HG03196 (cell line): Measurements from ENCODE around the gene TNFRSF17.
A peak's percentile ranks its signal among the peaks of the same experiment; 100 is the strongest.
"Not testable (repeated sequence)": the region's sequence is repeated elsewhere in the genome, so short reads cannot be mapped to it uniquely, and the experiment has no call there.

Experiments
- ATAC-seq: cut with Tn5 transposase; IDR thresholded peaks from one replicate; pipeline ENCODE4 v1.9.1; 2021; ENCODE audit not compliant: unreplicated experiment

Gene TNFRSF17

DNA sequence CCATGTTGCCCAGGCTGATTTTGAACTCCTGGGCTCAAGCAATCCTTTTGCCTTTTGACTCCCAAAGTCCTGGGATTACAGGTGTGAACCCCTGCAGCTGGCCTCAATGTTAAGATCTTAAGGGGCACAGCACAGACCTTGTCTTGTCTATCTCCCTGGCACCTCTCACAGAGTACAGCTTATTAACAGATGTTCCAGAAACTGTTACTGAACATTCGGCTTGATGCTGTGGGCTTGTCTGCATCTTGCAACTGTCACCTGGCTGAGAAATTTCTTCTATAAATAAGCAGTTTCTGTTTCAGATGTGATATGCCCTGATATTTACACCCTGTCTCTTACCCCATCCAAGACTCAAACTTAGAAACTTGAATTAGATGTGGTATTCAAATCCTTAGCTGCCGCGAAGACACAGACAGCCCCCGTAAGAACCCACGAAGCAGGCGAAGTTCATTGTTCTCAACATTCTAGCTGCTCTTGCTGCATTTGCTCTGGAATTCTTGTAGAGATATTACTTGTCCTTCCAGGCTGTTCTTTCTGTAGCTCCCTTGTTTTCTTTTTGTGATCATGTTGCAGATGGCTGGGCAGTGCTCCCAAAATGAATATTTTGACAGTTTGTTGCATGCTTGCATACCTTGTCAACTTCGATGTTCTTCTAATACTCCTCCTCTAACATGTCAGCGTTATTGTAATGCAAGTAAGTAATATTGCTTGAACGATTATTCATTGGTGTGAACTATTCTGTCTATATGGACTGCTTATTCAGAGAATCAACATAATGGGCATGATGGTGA lies at the start of gene TNFRSF17:
TSS of gene TNFRSF17 (plus strand) at position 450 of the 791 bp plus-strand sequence. CDS start at position 565, 115 bp downstream.
- ATAC-seq: peak; percentile 72

- peak; percentile 83 for ATAC-seq
Observed at GRCh38 chr16:11915644-11916523, 49.1 kb upstream of the TNFRSF17 start, which contains the start of gene GSPT1. Gene GSPT1, minus strand, starts transcription at chr16:11915956. Its CDS starts 236 bp downstream, at chr16:11915720.

- ATAC-seq: no peak
Observed at GRCh38 chr16:11916524-11917285, 48.3 kb upstream of the TNFRSF17 start.

- ATAC-seq: not testable (repeated sequence)
Observed at GRCh38 chr16:11924046-11924445, 41.0 kb upstream of the TNFRSF17 start.

GRCh38 chr16:11927350-11927749 lies 37.7 kb upstream of the TNFRSF17 start:
- ATAC-seq: not testable (repeated sequence)

DNA sequence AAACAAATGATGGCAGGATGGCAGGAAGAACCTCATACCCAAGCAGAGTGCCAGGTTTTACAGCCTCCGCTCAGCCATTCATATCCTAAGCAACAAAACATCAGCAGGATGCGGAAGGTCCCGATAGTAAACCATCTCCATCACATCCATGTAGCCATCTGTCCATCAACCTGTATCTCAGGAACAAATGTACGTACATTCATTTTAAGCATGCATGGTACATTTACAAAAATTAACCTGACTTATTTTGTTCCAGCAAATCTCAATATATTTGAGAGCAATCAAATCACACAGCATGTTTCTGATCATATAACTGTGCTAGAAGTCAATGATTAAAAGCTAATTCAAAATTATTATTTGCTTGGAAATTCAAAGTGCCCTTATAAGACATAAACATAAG lies 23.1 kb upstream of the TNFRSF17 start, which contains the start of gene NPIPB2:
TSS of gene NPIPB2 (minus strand) at position 101 of the 400 bp plus-strand sequence. CDS start at position 101, 0 bp downstream.
- not testable (repeated sequence) for ATAC-seq

- ATAC-seq: no peak
Observed at GRCh38 chr16:11946433-11946832, 18.6 kb upstream of the TNFRSF17 start.

- no peak for ATAC-seq
Observed at GRCh38 chr16:11948819-11949218, 16.2 kb upstream of the TNFRSF17 start.

- no peak for ATAC-seq
Observed at GRCh38 chr16:11949527-11949926, 15.5 kb upstream of the TNFRSF17 start.

DNA sequence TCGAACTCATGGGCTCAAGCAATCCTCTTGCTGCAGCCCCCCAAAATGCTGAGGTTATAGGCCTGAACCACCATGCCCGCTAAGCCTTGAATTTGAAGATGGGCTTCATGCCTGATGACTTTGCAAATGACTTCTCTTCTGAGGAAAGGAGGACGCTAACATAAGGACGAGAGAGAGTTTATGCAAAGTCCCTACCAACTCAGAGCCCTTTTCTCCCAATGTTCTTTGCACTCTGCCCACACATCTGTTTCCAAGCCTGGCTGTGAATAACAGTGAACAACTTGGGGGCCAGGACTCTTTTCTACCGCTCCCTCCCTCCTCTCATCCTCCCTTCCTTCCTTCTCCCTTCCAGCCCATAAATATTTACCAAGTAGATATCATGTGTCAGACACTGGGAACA lies 14.6 kb upstream of the TNFRSF17 start:
- no peak for ATAC-seq

GRCh38 chr16:11953576-11953975 lies 11.4 kb upstream of the TNFRSF17 start:
- not testable (repeated sequence) for ATAC-seq

GRCh38 chr16:11955713-11956123 lies 9.3 kb upstream of the TNFRSF17 start:
- ATAC-seq: no peak

DNA sequence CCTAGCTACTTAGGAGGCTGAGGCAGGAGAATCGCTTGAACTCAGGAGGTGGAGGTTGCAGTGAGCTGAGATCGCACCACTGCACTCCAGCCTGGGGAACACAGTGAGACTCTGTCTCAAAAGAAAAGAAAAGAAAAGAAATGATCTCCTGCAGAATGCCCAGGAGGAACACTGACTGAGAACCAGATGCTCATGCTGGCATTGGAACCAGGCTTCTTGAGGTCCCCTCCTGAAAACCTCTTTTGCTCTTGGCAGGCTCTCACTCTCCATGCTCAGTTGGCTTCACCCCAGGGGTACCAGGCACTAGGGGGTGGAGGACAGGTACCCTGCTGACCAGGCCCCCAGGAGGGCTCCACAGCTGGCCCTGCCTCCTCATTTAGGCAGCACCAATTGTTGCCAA lies 8.5 kb upstream of the TNFRSF17 start:
- ATAC-seq: no peak

- no peak for ATAC-seq
Observed at GRCh38 chr16:11957591-11958395, 7.2 kb upstream of the TNFRSF17 start.

DNA sequence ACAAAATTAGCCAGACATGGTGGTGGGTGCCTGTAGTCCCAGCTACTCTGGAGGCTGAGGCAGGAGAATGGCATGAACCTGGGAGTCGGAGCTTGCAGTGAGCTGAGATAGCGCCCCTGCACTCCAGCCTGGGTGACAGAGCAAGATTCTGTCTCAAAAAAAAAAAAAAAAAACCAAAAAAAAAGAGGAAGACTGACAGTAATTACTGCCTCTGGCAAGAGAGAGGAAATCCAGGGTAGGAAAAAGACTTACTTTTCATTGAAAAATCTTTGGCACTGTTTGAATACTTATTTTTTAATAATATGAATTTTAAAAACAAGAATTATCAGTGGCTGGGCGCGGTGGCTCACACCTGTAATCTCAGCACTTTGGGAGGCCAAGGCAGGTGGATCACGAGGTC lies 2.6 kb upstream of the TNFRSF17 start:
- ATAC-seq: not testable (repeated sequence)

- not testable (repeated sequence) for ATAC-seq
Observed at GRCh38 chr16:11962978-11963377, 2.0 kb upstream of the TNFRSF17 start.

- no peak for ATAC-seq
Observed at GRCh38 chr16:11963706-11964105, 1.3 kb upstream of the TNFRSF17 start.

DNA sequence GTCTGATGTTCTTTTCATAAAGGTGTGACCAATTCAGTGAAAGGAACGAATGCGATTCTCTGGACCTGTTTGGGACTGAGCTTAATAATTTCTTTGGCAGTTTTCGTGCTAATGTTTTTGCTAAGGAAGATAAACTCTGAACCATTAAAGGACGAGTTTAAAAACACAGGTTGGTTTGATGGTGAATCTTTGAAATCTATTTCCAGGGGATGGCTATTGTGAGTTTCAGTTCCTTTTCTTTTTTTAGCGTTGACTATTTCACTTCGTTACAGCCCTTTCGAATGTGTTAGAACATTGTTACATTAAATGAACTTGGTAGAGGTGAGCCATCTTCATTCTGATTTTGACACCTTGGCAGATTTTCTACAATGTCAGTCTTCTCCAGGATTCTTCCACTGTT lies 1.2 kb downstream of the TNFRSF17 start:
- ATAC-seq: no peak

DNA sequence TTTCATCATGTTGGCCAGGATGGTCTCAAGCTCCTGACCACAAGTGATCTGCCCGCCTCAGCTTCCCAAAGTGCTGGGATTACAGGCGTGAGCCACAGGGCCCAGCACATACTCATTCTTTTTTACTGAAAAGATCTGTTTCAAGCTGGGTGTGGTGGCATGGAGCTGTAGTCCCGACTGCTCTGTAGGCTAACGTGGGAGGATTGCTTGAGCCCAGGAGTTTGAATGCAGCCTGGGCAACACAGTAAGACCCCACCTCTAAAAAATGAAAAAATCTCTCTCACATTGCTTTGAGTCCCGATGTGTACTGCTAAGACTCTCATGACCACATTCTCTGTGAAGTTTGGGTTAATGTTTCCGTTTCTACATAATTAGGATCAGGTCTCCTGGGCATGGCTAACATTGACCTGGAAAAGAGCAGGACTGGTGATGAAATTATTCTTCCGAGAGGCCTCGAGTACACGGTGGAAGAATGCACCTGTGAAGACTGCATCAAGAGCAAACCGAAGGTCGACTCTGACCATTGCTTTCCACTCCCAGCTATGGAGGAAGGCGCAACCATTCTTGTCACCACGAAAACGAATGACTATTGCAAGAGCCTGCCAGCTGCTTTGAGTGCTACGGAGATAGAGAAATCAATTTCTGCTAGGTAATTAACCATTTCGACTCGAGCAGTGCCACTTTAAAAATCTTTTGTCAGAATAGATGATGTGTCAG lies 2.3 kb downstream of the TNFRSF17 start:
- no peak for ATAC-seq
